ENCODE measurements around the gene CDH23.

Gene CDH23

DNA sequence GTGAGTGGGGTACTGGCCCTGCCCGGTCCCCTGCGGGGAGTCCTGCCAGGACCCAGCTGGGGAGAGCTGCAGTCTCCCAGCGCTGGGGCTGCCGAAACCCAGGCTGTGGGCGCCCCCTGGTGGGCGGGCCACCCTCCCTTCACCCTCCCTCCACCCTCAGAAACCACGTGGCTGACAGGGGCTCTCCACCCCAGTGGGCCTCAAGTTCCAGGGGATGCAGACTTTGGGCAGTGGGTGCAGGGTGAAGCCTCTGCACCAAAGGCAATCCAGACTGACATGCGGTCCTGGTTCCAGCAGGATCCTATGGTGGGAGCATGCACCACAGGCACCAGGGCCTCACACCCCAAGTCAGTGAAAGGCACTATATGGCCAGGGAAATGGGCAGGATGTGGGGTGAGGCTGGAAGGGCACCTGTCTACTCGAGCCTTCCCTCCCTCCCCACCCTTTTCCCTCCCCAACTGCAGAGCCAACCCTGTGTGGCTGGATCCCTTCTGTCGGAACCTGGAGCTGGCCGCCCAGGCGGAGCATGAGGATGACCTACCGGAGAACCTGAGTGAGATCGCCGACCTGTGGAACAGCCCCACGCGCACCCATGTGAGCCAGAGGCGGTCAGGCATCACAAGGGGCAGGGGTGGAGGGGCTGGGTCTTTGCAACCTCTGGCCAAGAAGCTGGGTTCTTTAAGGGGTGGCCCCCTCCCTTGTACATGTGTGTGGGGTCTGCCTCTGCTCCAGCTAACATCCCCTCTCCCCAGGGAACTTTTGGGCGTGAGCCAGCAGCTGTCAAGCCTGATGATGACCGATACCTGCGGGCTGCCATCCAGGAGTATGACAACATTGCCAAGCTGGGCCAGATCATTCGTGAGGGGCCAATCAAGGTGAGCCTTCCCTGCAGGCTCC lies 415.5 kb downstream of the CDH23 start:
- DNase-seq = peak; percentile 35

DNA sequence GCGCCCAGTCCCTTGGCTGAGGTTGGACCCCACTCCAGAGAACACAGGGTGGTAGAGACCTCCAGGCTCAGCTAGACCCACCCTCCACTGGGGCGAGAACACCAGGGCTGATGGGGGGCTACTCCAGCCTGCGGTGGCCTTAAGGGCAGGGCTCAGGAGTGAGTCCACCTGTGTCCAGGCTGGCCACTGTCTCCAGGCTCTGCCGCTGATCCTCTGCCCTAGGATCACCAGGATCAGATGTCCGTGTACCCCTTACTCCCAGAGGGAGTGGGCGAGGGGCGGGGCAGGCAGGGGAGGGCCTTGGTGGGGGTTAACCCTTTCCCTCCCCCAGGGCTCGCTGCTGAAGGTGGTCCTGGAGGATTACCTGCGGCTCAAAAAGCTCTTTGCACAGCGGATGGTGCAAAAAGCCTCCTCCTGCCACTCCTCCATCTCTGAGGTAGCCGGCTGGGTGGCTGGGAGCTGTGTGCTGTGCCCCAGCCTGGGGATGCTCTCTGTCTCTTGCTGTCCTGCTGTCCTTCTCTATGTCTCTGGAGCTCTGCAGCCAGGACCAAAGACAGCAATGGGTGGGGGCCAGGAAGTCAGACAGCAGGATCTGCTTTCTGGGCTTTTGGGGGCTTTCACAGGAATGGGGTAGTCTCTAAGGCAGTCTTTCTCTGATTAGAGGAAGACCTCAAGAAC lies 416.3 kb downstream of the CDH23 start:
- no peak for DNase-seq

DNA sequence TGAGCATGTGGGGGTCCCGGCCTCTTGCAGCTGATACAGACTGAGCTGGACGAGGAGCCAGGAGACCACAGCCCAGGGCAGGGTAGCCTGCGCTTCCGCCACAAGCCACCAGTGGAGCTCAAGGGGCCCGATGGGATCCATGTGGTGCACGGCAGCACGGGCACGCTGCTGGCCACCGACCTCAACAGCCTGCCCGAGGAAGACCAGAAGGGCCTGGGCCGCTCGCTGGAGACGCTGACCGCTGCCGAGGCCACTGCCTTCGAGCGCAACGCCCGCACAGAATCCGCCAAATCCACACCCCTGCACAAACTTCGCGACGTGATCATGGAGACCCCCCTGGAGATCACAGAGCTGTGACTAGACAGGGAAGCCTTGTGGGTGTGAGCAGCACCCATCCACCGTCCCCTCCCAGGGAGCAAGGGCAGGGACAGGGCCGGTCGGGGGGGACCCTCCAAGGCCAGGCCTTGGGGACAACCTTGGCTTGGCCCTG lies 418.2 kb downstream of the CDH23 start:
- no peak for DNase-seq

DNA sequence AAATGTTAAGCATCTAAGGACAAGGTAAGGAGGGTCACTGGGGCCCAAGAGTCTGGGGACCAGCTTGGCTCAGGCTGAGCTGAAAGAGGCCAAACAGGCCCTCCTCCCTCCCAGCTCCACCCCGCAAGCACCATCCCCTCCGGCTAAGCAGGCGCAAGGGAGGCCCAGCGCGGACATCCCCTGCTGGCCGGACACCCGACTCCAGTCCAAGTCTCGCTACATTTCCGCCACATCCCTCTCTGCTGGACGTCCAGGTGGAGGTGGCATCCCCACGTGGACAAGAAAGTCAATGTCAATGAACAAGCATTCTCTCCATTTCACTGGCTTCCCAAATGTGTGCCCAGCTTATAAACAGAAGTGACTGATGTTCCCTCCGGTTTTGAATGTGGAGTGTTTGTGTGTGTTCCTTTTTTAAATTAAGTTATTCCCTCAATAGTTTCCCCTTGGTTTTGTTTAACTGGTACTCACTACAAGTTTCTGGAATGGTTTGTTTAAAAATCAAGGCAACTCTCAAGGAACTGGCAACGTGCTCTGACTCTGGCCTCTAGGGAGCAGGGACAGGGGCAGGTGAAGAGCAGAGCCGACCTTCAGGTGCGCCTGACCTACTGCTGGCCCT lies 418.9 kb downstream of the CDH23 start:
- DNase-seq = no peak

DNA sequence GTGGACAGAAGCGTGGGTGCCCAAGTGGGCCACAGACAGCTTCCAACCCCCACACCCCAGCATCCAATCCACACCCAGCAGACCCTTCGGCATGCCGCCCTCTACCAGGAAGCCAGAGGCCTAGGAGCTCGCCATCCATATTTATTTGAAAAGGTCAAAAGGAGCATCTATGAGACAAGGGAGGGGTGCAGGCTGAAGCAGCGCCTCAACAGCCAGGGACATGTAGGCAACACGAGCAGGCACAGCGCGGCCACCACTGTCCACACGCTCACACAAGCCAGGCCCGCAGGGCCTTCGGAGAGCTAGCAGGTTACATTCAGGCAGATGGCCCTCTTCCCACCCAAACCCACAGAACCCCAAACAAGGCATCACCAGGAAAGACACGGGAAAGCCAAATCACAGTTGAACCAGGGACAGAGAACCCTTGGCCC lies 419.7 kb downstream of the CDH23 start:
- no peak for DNase-seq

DNA sequence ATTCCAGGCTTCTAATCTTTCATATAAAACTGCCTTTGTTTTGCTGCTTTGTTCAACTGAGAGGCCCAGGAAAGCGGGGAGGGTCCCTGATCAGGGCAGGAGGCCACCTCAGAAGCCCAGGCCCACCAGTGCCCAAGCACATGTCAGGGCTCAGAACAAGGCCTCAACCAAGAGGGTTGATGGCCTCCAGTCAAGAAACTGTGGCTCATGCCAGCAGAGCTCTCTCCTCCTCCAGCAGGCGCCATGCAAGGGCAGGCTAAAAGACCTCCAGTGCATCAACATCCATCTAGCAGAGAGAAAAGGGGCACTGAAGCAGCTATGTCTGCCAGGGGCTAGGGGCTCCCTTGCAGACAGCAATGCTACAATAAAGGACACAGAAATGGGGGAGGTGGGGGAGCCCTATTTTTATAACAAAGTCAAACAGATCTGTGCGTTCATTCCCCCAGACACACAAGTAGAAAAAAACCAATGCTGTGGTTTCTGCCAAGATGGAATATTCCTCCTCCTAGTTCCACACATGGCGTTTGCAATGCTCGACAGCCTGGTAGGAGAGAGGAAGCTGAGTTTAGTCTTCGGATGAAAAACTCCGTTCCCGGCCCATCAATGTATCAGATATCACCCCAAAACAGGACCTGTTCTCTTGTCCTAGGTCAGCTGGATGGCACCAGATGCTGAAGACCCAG lies 420.4 kb downstream of the CDH23 start:
- DNase-seq = no peak

DNA sequence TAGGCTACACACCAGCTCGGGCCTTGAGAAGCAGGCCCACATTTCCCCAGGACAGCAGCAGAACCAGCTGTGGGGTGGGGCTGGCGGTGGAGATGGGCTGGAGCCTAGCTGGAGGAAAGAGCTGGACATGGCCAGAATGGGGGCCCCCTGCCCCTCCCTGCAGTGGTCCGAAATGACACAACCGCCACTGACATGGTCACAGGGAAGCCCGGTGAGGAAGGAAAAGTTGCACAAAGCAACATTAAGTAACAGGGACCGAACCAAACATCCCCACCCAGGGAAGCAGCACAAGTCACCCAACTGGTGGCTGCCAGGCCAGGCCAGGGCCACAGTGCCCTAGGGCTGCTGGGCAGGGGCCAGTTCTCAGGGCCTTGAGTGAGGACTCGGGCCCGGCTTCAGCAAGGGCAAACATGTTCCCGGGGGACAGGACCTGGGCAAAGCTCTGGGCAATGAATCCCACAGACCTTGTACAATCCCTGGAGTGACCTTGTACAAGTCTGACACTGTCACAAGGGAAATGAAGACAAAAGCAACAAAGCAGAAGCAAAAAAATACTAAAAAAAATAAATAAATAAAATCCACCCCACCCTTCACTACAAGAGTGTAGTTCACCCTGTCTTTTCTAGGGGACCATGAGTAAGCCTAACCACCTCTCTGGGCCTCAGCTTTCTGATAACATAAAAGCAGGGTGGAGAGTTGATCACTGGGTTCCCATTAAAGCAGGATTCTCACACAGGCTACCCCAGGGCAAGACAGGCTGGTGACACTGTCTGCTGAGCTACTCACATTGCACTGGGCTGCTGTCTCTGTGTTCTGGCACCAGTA lies 421.3 kb downstream of the CDH23 start:
- no peak for DNase-seq

DNA sequence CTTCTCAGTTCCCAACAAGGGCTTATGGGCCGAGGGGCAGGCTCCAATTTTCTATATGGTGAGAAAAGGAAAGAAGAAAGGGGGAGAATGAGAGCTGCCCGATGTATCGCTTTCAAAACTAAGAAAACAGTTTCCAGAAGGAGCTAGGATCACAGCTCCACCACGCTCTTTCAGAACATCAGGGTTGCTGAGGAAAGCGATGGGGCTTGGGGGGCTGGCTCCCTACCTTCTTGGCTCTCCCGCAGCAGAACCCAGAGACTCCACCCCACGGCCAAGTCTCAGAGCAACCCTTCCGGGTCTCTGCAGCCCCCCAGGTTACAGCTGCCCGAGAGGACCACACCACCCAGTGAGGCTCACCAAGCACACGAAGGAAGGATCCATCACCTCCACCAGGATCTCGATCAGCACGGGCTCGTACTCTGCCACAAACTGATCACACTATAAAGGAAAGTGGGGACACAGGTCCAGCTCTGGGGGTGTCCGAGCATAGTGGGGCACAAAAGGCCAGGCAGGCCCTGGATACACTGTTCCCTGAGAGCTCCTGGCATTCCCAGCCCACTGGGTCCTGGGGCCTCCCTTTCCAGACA lies 422.0 kb downstream of the CDH23 start:
- no peak for DNase-seq

DNA sequence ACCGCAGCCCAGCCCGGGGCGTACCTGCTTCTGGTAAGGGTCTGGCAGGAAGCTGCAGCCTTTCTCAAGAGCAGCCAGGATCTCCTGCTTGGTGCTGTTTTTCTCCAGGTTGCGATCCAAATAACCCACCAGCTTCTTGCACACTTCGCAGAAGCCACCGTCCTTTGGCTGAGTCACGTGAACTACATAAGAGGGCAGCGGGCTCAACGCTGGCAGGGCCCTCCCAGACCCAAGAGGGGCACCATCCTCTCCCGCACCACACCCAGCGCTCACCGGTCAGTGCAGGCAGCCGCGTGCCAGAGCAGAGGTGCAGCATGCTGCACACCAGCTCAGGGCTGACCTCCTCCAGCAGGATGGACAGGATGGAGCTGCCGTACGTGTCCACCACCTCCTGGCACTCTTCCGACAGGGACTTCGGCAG lies 422.7 kb downstream of the CDH23 start:
- DNase-seq = no peak

DNA sequence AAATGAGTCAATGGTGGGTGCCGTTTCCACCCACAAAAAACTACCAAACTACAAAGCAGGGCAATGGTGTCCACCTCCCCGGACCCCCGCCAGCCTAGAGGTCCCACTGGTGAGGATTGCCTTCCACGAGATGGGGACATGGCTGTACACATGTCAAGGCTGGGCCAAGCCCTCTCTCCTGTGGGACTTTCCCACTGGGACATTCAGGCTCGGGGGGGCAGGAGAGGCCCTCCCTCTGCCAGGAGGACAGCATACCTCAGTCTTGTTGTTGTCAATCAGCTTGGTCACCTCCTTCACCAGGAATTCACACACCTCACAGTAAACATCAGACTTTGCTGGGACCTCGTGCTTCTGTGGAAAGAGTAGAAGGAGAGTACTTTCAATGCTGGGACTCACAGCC lies 423.3 kb downstream of the CDH23 start:
- DNase-seq = no peak

DNA sequence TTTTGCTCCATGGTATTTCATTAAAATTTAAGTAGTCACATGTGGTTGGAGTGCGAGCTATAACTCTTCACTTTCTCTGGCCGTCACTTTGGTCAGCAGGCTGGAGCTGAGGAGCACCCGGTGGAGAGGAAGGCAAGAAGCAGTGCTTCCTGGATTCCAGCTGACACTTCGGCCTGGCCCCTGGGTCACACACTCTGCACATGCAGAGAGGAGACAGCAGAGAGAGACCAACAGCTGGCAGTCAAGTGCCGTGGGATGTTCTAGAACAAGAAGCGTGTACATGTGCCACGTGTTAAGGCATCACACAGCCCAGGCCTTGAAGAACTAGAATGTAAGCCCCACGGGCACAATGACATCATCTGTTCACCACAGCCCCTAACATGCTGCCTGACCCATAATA lies 424.2 kb downstream of the CDH23 start:
- no peak for DNase-seq

DNA sequence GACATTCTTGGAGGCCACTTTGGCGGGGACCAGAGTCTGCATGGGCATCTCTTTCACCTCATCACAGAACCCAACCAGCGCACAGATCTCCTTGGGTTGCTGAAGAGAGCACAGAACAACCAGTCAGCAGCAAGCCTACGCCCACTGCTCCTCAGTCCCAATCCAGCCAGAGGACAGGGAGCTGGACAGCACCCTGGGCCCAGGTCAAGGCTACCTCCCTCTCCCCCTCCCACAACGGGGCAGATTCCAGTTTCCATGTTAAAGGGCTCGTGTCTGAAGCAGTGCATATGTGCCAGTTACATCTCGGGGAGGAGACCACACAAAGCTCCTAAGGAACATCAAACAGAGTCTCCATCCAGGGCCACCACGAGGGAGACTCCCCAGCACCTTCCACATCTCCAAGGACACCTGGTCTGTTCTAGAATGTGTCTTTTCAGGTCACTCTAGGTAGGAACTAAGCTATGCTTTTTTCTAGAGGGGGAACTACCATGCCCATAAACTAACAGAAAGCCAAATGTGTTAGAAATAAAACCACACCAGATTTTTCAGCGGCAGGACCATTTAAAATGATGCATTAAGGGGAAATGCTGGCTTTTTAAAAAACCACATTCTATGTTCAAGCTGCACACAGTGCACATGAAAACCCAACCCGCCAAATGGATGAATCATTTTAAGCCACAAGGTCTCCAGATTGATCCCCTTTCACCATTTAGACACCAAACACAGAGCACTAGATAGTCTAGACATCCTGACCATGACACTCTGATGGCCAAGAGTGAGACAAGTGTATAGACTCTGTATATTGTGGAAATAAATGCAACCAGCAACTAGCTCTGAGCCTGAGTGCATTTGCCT lies 425.4 kb downstream of the CDH23 start:
- no peak for DNase-seq

DNA sequence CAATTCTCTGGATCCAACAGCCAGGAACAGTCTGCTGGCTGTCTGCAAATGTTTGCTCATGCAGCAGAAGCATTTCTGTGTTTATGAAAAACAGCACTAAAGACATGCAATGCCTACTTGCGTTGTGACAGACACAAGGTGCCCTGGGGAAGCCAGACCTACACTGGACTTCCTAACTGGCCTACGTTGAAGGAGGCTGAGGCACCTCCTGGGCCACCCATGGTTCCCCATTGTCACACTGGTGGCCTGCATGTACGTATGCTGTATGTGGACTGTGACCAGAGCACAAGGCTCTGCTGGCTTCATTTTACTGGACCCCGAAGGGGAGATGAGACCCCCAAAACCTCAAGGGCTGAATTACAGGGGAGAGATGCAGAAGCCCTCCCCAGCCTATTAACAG lies 426.6 kb downstream of the CDH23 start:
- no peak for DNase-seq

DNA sequence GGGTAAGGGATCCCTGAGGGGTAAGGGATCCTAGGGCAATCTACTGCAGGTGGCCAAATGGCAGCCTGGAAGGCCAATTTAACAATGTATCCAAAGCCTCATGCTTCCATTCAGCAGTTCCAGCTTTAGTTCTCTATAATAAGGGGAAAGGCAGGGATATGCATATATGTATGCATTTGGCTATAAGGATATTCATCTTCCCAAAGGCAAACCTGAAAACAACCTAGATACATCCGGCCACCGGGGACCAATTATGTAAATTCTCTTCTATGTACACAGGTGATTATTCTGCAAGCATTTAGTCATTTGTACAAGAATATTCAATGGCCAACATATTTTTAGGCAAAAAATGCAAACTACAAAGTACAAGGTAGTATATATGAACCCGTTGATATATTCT lies 427.6 kb downstream of the CDH23 start:
- DNase-seq = no peak

DNA sequence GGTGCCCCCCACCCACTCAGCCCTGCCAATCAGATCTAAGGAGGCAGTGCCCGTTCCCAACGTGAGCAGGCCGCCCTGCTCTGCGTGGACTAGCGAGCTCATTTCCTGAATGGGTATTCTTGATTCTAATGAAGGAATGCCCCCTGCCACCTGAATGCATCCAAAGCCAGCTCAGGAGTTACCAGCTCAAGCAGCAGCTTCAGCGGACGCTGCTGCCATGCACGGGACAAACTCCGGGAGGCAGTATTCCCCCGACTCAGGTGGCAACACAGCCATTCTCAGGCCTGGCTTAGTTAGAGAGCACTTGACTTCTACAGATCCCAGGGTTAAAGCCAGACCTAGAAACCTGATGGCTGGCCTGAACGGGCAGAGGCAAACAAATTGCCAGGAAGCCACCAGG lies 428.5 kb downstream of the CDH23 start:
- DNase-seq = no peak

DNA sequence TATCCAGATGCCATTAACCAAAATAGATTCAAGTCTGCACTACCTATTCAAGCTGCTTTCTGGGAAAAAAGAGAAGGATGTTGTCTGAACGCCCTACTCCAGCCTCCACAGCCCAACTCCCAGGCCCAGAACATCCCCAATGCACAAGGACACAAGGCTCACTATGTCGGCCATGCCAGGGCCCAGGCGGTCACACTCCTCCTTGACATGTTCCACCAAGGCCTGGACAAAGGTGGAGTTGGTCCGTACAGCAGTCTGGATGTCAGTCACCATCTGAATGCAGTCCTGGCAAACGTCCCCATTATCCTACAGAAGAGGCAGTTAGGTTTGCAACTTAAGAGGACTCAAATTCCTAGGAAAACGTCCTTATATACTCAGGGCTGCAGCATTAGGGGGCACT lies 431.1 kb downstream of the CDH23 start:
- DNase-seq = no peak

DNA sequence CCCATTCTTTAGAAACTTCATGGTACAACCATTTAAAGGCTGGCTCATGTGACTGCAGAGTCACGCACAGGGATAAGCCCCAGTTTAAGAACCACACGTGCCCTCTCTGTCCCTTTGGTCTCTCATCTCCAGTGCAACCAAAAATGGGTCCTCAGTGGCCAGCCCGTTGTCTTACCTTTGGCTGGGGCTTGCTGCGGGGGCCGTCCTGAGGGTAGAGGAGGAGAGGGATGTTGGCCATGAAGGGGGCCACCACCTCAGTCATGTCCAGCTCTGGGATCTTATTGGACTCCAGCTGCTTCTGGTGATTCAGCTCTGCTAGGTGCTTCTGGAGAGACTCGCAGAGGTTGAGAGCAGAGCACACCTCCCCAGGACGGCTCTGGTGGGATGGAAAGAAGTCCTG lies 432.0 kb downstream of the CDH23 start:
- DNase-seq = no peak

DNA sequence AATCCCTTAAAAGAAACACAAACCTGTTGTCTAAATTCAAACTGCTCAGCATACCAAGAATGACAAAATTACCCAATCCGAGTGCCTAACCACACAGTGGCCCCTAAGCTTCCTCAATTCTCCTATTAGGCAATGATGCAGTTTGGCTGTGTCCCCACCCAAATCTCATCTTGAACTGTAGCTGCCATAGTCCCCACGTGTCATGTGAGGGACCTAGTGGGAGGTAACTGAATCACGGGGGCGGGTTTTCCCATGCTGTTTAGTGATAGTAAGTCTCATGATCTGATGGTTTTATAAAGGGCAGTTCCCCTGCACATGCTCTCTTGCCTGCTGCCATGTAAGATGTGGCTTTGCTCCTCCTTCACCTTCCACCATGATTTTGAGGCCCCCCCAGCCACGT lies 432.5 kb downstream of the CDH23 start:
- no peak for DNase-seq

DNA sequence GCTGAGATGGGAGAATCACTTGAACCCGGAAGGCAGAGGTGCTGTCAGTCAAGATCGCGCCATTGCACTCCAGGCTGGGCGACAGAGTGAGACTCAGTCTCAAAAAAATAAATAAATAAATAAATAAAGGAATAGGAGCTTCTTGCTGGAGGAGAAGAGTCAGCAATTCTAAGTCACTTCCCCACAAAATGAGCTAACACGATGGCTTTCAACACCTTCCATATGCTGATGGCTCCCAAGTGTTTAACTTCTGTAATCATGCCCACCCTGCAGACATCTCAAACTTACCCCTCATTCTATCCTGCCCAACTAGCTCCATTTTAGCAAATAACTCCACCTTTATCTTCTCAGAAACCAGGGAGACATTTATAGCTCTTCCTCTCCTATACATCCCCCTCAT lies 433.2 kb downstream of the CDH23 start:
- DNase-seq = no peak

DNA sequence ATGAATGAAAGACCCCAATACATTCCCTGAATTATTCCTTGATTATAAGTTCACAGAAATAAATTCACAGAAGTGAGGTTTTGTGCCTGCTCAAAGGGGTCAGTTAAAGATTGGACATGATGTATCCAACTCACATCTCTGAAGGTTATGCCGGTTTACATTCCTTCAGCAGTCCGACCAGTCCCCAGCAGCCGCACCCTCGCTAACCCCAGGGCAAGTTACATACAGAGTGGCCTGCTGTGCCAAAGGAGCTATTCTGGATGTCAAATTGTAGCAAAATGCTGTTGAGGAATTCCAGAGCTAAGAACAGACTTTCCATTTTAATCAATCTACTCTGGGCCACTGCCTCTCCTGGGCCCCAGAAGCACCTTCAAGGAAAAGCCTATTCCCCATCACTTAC lies 434.0 kb downstream of the CDH23 start:
- DNase-seq = no peak
